ENCODE measurements around the gene RTN4RL2.

Gene RTN4RL2

DNA sequence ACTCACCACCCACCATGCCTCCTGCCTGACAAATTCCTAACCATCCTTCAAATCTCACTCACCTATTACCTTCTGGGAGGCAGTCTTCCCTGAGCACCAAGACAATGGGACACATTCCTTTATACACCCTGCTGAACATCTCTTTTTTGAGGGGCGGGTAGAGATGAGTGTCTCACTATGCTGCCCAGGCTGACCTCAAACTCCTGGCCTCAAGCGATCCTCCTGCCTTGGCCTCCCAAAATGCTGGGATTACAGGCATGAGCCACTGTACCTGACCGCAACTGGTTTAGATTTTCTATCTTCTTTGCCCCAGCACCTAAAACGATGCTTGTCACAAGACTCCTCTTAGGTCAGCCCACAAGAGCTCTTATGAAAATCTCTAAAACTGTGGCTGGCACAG lies 63.1 kb downstream of the RTN4RL2 start:
- DNase-seq (ENCODE audit: low read depth in 2 of 3, low spot score in 1 of 3), result no peak
